ENCODE measurements around the gene GRIK4.

GRIK4 gene

GRCh38 chr11:120526241-120526640 is 14.7 kb downstream of the GRIK4 start:
- DNase-seq, result no peak

- DNase-seq, result peak; percentile 62
Observed at GRCh38 chr11:120527111-120527761, 15.7 kb downstream of the GRIK4 start.

DNA sequence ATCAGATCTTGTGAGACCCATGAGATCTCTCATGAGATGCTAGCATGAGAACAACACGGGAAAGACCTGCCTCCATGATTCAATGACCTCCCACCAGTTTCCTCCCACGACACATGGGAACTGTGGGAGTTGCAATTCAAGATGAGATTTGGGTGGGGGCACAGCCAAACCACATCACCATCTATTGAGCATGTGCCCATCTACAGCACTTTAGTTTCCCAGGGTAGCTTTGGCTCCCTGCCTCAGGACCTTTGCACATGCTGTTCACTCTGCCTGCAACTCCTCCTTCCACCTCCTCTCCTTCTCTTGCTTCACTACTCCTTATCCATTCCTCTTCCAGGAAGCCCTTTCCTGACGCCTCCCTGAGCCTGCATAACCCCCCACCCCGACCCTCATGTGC is 17.2 kb downstream of the GRIK4 start:
- no peak for DNase-seq

- no peak for DNase-seq
Observed at GRCh38 chr11:120529214-120529613, 17.7 kb downstream of the GRIK4 start.

GRCh38 chr11:120529911-120530310 is 18.4 kb downstream of the GRIK4 start:
- DNase-seq, result no peak

DNA sequence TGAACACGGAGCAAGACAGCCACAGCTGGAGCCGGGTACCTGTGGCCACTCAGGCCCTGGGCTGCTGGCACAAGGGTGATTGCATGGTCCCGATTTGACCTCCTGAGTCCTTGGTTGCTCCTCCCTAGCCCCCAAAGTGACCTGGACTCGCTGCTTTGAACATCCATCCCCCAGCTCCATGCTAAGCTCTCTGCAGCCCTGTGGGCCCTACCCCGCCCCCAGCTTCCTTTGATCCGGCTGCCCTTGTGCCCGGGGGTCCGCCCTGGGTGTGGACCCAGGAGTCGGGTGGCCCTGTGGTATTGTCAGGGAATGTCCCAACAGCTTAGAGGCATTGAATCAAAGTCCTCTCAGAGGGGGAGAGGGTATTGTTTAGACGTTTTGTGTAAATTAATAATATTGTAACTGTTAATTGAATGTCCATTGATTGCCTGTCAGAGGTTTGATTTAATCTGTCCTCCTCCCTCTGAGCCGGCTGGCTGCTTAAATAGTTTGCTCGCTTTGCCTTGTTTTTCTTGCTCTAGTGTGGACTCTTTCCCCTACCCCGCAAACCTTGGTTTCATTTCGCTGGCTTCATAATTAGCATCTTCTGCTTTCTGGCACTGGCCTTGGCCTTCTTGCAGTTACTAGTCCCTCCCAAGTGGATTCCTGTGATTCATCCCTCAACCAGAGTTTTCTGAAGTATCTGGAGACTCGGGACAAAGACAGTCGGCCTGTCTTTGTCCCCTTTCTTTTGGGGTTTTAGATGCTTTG is 20.7 kb downstream of the GRIK4 start:
- peak; percentile 75 for DNase-seq

- DNase-seq, result peak; percentile 59
Observed at GRCh38 chr11:120532832-120533196, 21.3 kb downstream of the GRIK4 start.

GRCh38 chr11:120536091-120536796 is 24.7 kb downstream of the GRIK4 start:
- DNase-seq, result no peak

- no peak for DNase-seq
Observed at GRCh38 chr11:120536797-120537169, 25.2 kb downstream of the GRIK4 start.

DNA sequence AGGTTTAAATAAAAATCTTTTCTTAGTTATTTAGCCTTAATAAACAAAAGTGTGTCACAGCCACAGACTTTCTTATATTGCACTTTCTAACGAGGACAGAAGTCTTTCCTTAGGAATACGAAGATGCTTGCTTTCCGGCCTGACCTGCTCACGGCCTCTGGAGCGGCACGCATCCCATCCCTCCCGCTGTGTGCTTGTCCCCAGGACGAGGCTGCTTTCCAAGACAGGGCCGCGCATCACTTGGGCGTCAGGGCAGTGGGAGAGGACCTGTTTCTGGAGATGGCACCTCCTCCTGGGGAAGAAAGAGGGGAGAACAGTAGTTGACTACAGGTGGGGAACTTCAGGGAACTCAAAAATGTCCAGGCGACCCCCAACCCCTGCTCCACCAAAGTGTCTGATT is 26.4 kb downstream of the GRIK4 start:
- no peak for DNase-seq

GRCh38 chr11:120538707-120539106 is 27.2 kb downstream of the GRIK4 start:
- no peak for DNase-seq

DNA sequence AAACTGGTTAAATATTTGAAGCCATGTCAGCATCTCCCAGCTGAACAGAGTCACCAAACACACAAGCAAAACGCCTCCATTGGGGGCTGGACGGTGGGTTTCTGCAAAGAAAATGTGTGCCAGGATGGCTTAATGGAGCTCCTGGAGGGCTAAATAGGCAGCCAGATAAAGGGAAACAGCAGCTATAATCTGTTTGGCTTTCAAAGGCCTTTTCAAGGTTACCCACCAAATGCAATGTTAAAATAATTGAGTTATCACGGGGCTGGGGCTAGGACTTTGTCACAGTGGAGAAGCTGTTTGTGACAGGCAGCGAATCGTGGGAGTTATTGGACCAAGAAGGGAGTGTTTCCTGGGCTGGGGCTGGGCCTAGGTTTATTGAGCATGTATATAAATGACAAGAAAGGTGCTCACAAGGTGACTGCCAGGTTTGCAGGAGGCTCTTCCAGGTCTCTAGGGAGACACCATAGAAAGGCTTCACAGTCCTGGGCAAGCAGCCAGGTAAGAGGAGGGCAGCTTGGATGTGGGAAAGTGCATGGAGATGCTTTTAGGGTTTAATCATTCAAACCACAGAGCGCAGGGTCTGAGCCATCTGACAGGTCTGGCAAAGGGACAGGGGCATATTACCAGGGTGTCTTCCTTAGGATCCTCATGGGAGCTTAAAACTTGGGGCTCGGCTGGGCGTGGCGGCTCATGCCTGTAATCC is 28.3 kb downstream of the GRIK4 start:
- DNase-seq, result peak; percentile 62

GRCh38 chr11:120540744-120541465 is 29.4 kb downstream of the GRIK4 start:
- DNase-seq, result no peak

GRCh38 chr11:120543521-120544215 is 32.1 kb downstream of the GRIK4 start:
- DNase-seq, result peak; percentile 43

- no peak for DNase-seq
Observed at GRCh38 chr11:120545813-120546212, 34.3 kb downstream of the GRIK4 start.

DNA sequence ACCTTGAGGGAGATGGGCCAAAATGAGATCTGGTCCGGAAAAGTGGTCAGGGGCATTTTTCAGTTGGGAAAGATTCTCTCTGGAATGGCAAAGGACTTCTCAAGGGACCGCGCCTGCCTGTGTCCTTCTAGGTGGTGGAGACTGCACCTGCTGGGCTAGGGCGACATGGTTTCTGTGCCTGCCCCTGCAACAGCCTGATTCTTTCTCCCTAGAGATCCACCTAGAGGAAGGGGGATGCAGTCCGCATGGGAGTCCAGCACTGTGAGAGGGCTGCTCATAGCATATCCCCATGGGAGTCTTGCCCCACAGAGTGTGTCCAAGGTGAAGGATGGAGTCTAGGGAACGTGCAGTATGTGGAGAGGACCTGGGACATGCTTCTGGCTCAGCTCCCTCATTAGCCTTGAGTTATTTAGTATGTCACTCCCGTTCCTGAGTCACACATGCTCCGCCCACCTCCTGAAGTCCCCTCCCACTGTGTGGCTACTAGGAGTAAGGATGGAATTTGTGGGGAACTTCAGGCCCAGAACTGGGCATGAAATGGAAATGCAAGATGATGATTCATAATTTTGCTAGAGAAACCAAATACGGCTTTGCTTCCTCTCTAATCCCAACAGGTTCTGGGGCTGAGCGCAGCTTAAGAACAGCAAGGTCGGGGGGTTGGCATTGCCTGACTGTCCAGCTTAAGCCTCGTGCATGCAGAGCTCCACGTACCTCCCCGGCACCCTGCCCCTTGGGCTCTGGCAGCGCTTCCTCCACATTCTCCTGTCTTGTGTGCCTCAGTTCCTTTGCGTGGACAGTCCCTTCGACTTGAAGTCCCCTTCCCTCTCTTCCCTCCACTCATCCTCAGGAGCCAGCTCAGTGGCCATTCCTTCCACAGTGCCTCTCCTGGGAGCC is 35.0 kb downstream of the GRIK4 start:
- peak; percentile 99 for DNase-seq

GRCh38 chr11:120547316-120547715 is 35.8 kb downstream of the GRIK4 start:
- no peak for DNase-seq

GRCh38 chr11:120547811-120548681 is 36.5 kb downstream of the GRIK4 start:
- peak; percentile 98 for DNase-seq

DNA sequence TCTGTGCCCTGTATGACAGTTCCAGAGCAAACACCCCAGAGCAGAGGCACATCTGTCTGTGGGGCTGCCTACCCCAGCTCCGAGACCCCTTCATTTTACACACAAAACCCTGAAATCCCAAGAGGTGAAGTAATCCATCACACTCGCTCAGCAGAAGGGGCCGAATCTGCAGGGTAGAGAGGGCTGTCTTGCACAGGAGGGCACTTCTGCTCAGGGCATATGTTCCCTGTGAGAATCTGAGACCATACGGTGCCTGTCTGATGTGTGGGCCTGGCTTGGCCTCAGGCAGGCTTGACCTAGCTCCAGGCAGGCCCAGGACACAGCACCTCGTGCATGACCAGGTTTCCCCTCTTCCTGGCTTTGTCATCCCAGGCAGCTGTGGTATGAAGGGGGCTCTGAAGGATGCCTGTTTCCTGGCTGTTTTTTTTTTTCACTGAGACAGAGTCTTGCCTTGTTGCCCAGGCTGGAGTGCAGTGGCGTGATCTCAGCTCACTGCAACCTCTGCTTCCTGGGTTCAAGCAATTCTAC is 37.2 kb downstream of the GRIK4 start:
- no peak for DNase-seq
